Gastroesophageal sphincter (tissue), 3 donors: Measurements from ENCODE around the gene MATK.

Experiments used
- CTCF ChIP-seq, 4 experiments: fragments of 200-600 bp in 2 of 4; fragments of 450-650 bp in 2 of 4; sonication (generic) in 1 of 4; IDR thresholded peaks; one replicate each; pipeline ENCODE4 v1.5.1; 2017 to 2019; ENCODE audit warnings: antibody characterized with exemption in 4 of 4, mild to moderate bottlenecking in 2 of 4, moderate library complexity in 2 of 4
- EP300 ChIP-seq: sonication (generic); formaldehyde crosslinking; IDR thresholded peaks from one replicate; pipeline ENCODE4 v1.6.1; 2017; ENCODE audit warnings: antibody characterized with exemption, mild to moderate bottlenecking
- POLR2A ChIP-seq, 2 donors: fragments of 450-650 bp; IDR thresholded peaks; one replicate each; pipeline ENCODE4 v1.6.1; 2017; ENCODE audit warnings: antibody characterized with exemption in 2 of 2, mild to moderate bottlenecking in 2 of 2, moderate library complexity in 1 of 2
- POLR2AphosphoS5 ChIP-seq: sonication (generic); formaldehyde crosslinking; IDR thresholded peaks from one replicate; pipeline ENCODE4 v1.6.1; 2017; ENCODE audit warnings: antibody characterized with exemption

GRCh38 chr19:3766520-3766919 is 19.7 kb downstream of the MATK start:
- TF ChIP-seq POLR2AphosphoS5 = no peak
- no peak for TF ChIP-seq POLR2A (IDR thresholded peaks at IDR 0.05)
- TF ChIP-seq CTCF (IDR thresholded peaks at IDR 0.05) = no peak
- TF ChIP-seq EP300 = no peak
